Caco-2 (cell line): Measurements from ENCODE around the gene ZNF597. TPM values are rescaled to one million over a fixed set of nuclear protein-coding genes. Genes with fewer than 3 reads are reported as not detected.

Experiments
- BruUV-seq: library from RNA; stranded (reverse); fragments of 400-500 nt; replicated peaks from 2 replicates; lab custom pipeline; 2021; lab: Mats Ljungman, UMichigan
- CTCF ChIA-PET: fragments of 300-600 bp; sonication (Branson Sonifier 250); formaldehyde crosslinking; loops from one replicate; lab custom pipeline; 2022; ENCODE audit warnings: antibody characterized with exemption; lab: Charles Lee
- POLR2A ChIA-PET: fragments of 300-600 bp; sonication (Branson Sonifier 250); formaldehyde crosslinking; loops from one replicate; lab custom pipeline; 2022; ENCODE audit warnings: antibody characterized with exemption; lab: Charles Lee
- DNase-seq, 2 experiments: peaks; one replicate each; pipeline versions ENCODE4 v3.0.0 to v3.0.0-alpha.2; 2020 to 2022
- H3K27me3 ChIP-seq: replicated peaks from 2 replicates; pipeline ENCODE4 v1.6.0; 2011; ENCODE audit warnings: low read length; ENCODE audit not compliant: control insufficient read depth, insufficient read depth
- H3K36me3 ChIP-seq: 2 replicates; pipeline ENCODE4 v1.5.1; 2011; ENCODE audit warnings: low read length; ENCODE audit not compliant: control insufficient read depth, insufficient read depth
- H3K4me1 ChIP-seq: fragments of 250-450 bp; sonication (Bioruptor Pico); 2 replicates; pipeline ENCODE4 v1.5.1; 2020; ENCODE audit warnings: mild to moderate bottlenecking
- H3K4me3 ChIP-seq: 2 replicates; pipeline ENCODE4 v1.5.1; 2011; ENCODE audit warnings: low read depth, mild to moderate bottlenecking, control low read depth, low read length
- H3K9me3 ChIP-seq: fragments of 250-450 bp; sonication (Bioruptor Pico); 2 replicates; pipeline ENCODE4 v1.5.1; 2020; ENCODE audit warnings: mild to moderate bottlenecking, moderate library complexity
- H3K27ac Mint-ChIP-seq: one replicate; pipeline ENCODE4 v1.8.0; 2022; ENCODE audit warnings: mixed read lengths; ENCODE audit not compliant: unreplicated experiment
- H3K27me3 Mint-ChIP-seq: one replicate; pipeline ENCODE4 v1.8.0; 2022; ENCODE audit warnings: mixed read lengths; ENCODE audit not compliant: insufficient read depth, unreplicated experiment
- H3K36me3 Mint-ChIP-seq: one replicate; pipeline ENCODE4 v1.8.0; 2022; ENCODE audit warnings: mild to moderate bottlenecking, mixed read lengths; ENCODE audit not compliant: insufficient read depth, unreplicated experiment
- H3K4me1 Mint-ChIP-seq: one replicate; pipeline ENCODE4 v1.8.0; 2022; ENCODE audit warnings: low read depth, mixed read lengths; ENCODE audit not compliant: unreplicated experiment
- H3K4me3 Mint-ChIP-seq: one replicate; pipeline ENCODE4 v1.8.0; 2022; ENCODE audit warnings: mild to moderate bottlenecking, moderate library complexity, mixed read lengths; ENCODE audit not compliant: unreplicated experiment
- H3K9me3 Mint-ChIP-seq: one replicate; pipeline ENCODE4 v1.8.0; 2022; ENCODE audit warnings: mixed read lengths; ENCODE audit not compliant: unreplicated experiment
- intact Hi-C: fragments of 100-400 bp; cut with micrococcal nuclease; formaldehyde crosslinking; loops from one replicate; pipeline ENCODE4 v1.10.0; 2022; ENCODE audit not compliant: unreplicated experiment
- total RNA-seq: library from RNA; stranded (reverse); gene quantifications from 2 replicates; pipeline ENCODE4 v1.2.3, GENCODE V29; 2022
- TF ChIP-seq, protein P1 (sequence below), 2 experiments: fragments of 200-600 bp in 1 of 2; IDR thresholded peaks; 1 replicate in 1 of 2; 2 replicates in 1 of 2; pipeline versions ENCODE4 v1.5.1 to v1.8.0; 2011 to 2022; ENCODE audit warnings: antibody characterized with exemption in 1 of 2, control low read depth in 1 of 2, inconsistent platforms in 1 of 2, low read depth in 1 of 2, low read length in 1 of 2, mild to moderate bottlenecking in 1 of 2, moderate library complexity in 1 of 2; ENCODE audit not compliant: insufficient read depth in 1 of 2, severe bottlenecking in 1 of 2, unreplicated experiment in 1 of 2

ZNF597 gene
- total RNA-seq, 1 experiment from 2014 or later = 3.8 TPM

DNA sequence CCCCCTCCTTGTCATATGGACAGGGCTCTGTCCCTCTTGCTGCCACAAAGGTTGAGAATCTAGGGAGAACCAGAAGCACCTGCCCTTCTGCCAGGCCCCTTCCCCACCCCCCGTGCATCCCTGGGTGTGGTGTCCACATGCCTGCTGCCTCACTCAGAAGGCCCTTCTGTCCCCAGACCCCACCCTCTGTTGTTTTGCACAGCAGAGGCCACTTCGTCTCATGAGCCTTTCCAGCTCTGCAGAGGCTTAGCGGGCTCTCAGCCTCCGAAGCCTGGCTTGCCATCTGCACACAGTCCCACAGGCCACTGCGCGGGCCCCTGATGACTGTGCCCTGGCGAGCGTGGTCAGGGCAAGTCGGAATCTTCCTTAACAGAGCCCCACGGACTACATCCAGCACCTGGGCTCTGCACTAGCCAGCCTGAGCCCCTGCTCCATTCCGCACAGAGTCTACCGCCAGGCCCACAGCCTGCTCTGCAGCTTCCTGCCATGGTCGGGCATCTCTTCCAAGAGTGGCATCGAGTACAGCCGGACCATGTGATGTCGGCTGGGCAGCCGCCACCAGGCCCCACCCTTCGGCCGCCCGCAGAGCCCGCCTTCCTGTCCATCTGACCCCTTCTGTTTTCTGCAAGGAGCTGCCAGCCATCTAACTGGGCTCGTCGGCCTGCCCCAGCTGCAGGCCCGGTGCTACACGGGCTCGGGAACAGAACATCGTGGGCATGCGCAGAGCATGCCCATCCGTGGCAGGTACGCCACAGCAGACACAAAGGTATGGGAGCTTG is 41.2 kb upstream of the ZNF597 start:
- TF ChIP-seq, protein P1, sequence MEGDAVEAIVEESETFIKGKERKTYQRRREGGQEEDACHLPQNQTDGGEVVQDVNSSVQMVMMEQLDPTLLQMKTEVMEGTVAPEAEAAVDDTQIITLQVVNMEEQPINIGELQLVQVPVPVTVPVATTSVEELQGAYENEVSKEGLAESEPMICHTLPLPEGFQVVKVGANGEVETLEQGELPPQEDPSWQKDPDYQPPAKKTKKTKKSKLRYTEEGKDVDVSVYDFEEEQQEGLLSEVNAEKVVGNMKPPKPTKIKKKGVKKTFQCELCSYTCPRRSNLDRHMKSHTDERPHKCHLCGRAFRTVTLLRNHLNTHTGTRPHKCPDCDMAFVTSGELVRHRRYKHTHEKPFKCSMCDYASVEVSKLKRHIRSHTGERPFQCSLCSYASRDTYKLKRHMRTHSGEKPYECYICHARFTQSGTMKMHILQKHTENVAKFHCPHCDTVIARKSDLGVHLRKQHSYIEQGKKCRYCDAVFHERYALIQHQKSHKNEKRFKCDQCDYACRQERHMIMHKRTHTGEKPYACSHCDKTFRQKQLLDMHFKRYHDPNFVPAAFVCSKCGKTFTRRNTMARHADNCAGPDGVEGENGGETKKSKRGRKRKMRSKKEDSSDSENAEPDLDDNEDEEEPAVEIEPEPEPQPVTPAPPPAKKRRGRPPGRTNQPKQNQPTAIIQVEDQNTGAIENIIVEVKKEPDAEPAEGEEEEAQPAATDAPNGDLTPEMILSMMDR (IDR thresholded peaks at IDR 0.05; ENCODE audit: insufficient read depth in 1 of 2, low read depth in 1 of 2, low read length in 1 of 2, severe bottlenecking in 1 of 2, unreplicated experiment in 1 of 2) = no peak
- Mint-ChIP-seq H3K36me3 (peaks cover 73% of the 10 kb centered on the region), H3K4me3 (no peak overlapping the region), H3K4me1 (no peaks in the 10 kb centered on the region), H3K27ac (no peak overlapping the region), H3K27me3 (no peaks in the 10 kb centered on the region), H3K9me3 (no peaks in the 10 kb centered on the region)
- intact Hi-C loops = no loop called here
- Histone ChIP-seq H3K4me1 (no peaks in the 10 kb centered on the region), H3K4me3 (no peak overlapping the region), H3K9me3 (no peaks in the 10 kb centered on the region), H3K36me3 (peaks cover 4% of the 10 kb centered on the region), H3K27me3 (no peaks in the 10 kb centered on the region)
- POLR2A ChIA-PET = no interaction called here
- CTCF ChIA-PET = interaction anchor here (0.5 kb wide), 1 partner anchor 41 kb away, joined by 5 read pairs; the partner anchor contains the start of genes NAA60 and ZNF597
- no TSS peak for BruUV-seq
- no peak for DNase-seq

DNA sequence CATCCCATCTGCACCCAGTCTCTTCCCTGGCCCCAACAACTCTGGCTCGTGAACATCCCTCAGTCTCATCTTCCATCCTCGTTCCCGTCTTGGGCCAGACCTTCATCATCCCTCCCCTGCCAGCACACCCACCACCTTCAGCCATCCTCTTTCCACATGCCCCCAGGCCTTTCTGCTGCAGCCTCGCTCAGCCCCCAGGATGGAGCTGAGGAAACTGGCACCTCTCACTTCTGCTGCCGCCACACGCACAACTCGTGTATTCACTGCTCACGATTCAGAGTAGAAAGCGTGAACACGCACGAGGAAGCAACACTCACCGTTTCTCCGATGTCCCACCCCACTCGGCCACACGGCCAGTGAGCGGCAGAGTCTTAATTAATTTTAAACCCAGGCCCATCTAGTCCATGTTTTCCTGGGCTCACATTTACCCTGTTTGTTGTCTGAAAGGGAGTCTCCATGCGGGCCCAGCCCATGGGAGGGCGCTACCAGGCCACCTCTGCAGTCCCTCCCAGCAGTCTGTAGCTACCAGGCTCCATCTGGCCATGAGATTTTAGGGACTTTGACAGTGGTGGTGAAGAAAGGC is 39.4 kb upstream of the ZNF597 start:
- CTCF ChIA-PET = interaction anchor here (0.5 kb wide), 1 partner anchor 730 kb away, joined by 9 read pairs; the partner anchor contains the start of gene SRRM2
- no peak overlapping the region for H3K4me3 ChIP-seq
- no peaks in the 10 kb centered on the region for H3K27me3 ChIP-seq
- peaks cover 80% of the 10 kb centered on the region for H3K36me3 Mint-ChIP-seq
- H3K36me3 ChIP-seq = peaks cover 4% of the 10 kb centered on the region
- no peaks in the 10 kb centered on the region for H3K9me3 Mint-ChIP-seq
- intact Hi-C loops = no loop called here
- no peak overlapping the region for H3K4me3 Mint-ChIP-seq
- no peak overlapping the region for H3K27ac Mint-ChIP-seq
- POLR2A ChIA-PET = no interaction called here
- no peaks in the 10 kb centered on the region for H3K27me3 Mint-ChIP-seq
- no TSS peak for BruUV-seq
- no peaks in the 10 kb centered on the region for H3K4me1 ChIP-seq
- no peak for DNase-seq
- H3K4me1 Mint-ChIP-seq = no peaks in the 10 kb centered on the region
- H3K9me3 ChIP-seq = no peaks in the 10 kb centered on the region
- TF ChIP-seq, protein P1 (IDR thresholded peaks at IDR 0.05; ENCODE audit: insufficient read depth in 1 of 2, low read depth in 1 of 2, low read length in 1 of 2, severe bottlenecking in 1 of 2, unreplicated experiment in 1 of 2) = no peak

DNA sequence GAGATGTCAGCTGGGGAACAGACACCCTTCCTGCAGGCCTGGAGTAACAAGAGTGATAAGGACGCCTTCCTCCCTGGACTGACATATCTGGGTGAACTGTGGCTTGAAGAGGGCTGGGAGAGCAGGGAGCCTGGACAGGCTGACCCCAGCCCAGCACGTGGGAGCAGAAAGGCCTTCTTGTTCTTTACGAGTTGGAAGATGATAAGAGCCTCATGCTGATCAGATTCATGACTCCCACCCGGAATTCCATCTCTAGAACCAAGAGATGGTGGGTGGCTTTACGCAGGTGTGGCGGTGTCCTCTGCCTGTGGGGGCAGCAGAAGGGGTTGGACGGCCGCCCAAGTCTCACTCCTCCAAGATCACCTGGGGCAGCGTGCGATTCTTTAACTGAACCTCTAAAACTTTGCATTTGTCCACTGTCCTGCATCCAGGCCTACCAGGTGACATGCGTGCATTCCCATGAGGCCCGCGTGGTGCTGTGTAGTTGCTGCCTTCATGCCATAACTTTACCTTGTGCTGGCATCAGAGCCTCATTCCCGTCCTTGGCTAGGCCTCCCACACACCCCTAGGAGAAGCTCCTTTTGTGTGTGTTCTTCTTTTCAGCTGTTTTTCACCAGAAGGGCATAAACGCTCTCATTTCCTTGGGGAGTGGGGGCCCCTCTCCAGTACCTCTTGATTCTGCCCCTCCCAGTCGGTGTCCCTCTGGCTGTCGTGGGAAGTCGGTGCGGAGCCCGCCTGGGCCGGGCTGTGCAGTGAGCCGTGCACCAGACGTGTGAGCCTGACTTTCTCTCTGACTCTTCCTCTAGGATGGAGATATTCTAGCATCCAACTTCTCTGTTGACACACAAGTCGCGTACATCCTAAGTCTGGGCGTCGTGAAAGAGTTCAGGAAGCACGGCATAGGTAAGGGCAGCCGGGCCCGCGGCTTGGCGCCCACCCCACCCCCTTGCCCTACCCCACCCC is 38.7 kb upstream of the ZNF597 start:
- DNase-seq = no peak
- no peak overlapping the region for H3K4me3 Mint-ChIP-seq
- CTCF ChIA-PET = no interaction called here

More for the DNA sequence above, 38.7 kb upstream of the ZNF597 start:
- Mint-ChIP-seq H3K9me3 (no peaks in the 10 kb centered on the region), H3K36me3 (peaks cover 77% of the 10 kb centered on the region), H3K4me1 (no peaks in the 10 kb centered on the region), H3K27me3 (no peaks in the 10 kb centered on the region), H3K27ac (no peak overlapping the region)
- intact Hi-C loops = no loop called here
- no TSS peak for BruUV-seq
- no peaks in the 10 kb centered on the region for H3K4me1 ChIP-seq
- H3K36me3 ChIP-seq = peaks cover 4% of the 10 kb centered on the region
- H3K27me3 ChIP-seq = no peaks in the 10 kb centered on the region
- no peak overlapping the region for H3K4me3 ChIP-seq
- TF ChIP-seq, protein P1 (IDR thresholded peaks at IDR 0.05; ENCODE audit: insufficient read depth in 1 of 2, low read depth in 1 of 2, low read length in 1 of 2, severe bottlenecking in 1 of 2, unreplicated experiment in 1 of 2) = no peak
- POLR2A ChIA-PET = no interaction called here
- no peaks in the 10 kb centered on the region for H3K9me3 ChIP-seq
